Rectal smooth muscle tissue (tissue), 1 donor: ENCODE measurements around the gene SAMD5.

Source experiments
- H3K27ac ChIP-seq: one replicate; pipeline ENCODE4 v1.7.0; 2013; ENCODE audit warnings: low read depth, low read length, inconsistent platforms
- H3K27me3 ChIP-seq: one replicate; pipeline ENCODE4 v1.7.0; 2013; ENCODE audit warnings: low read length; ENCODE audit not compliant: control insufficient read depth, insufficient read depth
- H3K36me3 ChIP-seq: one replicate; pipeline ENCODE4 v1.7.0; 2013; ENCODE audit warnings: low read length; ENCODE audit not compliant: control insufficient read depth, insufficient read depth
- H3K4me1 ChIP-seq: one replicate; pipeline ENCODE4 v1.7.0; 2013; ENCODE audit warnings: low read length; ENCODE audit not compliant: control insufficient read depth, insufficient read depth
- H3K4me3 ChIP-seq: one replicate; pipeline ENCODE4 v1.7.0; 2013; ENCODE audit warnings: low read length
- H3K9ac ChIP-seq: one replicate; pipeline ENCODE4 v1.7.0; 2013; ENCODE audit warnings: low read length

The SAMD5 gene

DNA sequence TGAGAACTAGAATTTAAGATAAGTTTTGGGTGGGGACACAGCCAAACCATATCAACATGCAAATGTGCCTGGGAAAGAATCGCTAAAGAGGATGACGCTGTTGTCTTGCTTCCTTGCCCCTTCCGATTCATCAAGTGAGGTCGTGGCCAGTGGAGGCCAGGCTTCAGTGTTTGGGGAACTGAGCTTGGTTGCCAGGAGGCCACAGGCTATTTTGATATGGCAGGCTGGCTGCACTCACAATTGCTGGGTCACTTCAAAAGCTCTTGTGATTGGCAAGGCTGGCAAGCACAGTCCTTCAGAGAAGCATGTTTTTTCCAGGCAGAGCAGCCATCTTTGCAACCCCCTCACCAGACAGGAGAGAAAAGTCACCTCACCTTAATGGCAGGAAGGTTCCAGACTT is 45.8 kb downstream of the SAMD5 start:
- H3K4me1 ChIP-seq: no peaks in the 10 kb centered on the region
- H3K27ac ChIP-seq: no peak overlapping the region
- H3K27me3 ChIP-seq: no peaks in the 10 kb centered on the region
- no peak overlapping the region for H3K4me3 ChIP-seq
- H3K36me3 ChIP-seq: no peaks in the 10 kb centered on the region
- no peak overlapping the region for H3K9ac ChIP-seq

DNA sequence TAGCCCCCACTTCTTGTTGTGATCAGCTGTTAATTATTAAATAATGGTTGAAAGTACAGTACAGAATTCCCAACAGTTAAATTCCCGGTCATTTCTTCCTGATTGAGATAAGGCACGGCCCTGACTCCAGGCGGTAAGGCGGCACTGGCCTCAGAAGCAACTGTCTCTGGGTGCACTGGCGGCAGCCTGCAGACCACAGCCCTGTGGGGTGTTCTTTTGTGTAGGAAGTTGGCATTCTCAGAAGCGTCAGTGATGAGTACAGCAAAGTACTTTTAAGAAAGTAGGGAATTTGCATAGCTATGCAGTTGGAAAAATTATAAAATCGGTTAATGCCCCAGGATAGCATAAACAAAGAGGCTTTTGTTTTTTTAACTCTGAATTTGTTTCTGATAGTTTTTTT is 50.5 kb downstream of the SAMD5 start:
- H3K36me3 ChIP-seq: no peaks in the 10 kb centered on the region
- no peak overlapping the region for H3K27ac ChIP-seq
- no peaks in the 10 kb centered on the region for H3K4me1 ChIP-seq
- H3K9ac ChIP-seq: no peak overlapping the region
- H3K4me3 ChIP-seq: no peak overlapping the region
- no peaks in the 10 kb centered on the region for H3K27me3 ChIP-seq

DNA sequence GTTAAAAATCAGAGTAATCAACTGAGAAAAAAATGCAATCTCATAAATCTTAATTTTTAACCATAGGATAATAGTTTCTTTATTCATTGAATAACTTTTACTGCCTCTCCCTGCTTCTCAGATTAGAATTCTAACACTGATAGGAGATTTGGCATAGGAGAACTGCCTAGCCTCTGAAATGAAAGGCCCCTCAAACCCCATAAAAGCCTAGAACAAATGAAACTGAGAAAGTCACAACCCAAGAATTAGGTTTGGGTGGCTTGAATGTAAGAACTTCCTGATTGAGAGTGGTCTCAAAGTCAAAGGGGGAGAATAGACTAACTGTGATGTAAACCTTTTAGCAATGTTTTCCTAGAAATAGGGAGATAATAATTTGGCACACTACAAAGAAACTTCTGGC is 52.2 kb downstream of the SAMD5 start:
- H3K4me1 ChIP-seq: no peaks in the 10 kb centered on the region
- H3K27me3 ChIP-seq: no peaks in the 10 kb centered on the region
- H3K4me3 ChIP-seq: no peak overlapping the region
- no peak overlapping the region for H3K27ac ChIP-seq
- H3K36me3 ChIP-seq: no peaks in the 10 kb centered on the region
- no peak overlapping the region for H3K9ac ChIP-seq

DNA sequence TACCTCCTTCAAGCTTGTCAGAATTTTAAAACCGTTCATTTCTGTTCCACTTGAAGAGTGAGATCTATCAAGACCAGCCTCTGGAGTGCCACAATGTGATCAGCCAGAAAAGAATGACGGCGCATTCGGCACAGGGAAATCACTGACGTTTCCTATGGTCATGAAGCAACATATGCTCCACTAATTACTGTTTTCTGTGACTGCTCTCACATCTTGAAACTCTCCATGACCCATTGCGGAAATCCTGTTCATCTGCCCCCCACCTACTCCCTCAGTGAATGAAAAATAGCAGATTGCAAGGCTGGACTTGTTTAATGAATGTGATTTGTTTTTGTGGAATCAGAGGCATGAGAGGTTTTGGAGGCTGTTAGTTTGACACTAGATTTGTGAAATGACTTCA is 53.2 kb downstream of the SAMD5 start:
- no peak overlapping the region for H3K9ac ChIP-seq
- H3K27me3 ChIP-seq: no peaks in the 10 kb centered on the region
- H3K4me1 ChIP-seq: no peaks in the 10 kb centered on the region
- no peaks in the 10 kb centered on the region for H3K36me3 ChIP-seq
- no peak overlapping the region for H3K27ac ChIP-seq
- no peak overlapping the region for H3K4me3 ChIP-seq

DNA sequence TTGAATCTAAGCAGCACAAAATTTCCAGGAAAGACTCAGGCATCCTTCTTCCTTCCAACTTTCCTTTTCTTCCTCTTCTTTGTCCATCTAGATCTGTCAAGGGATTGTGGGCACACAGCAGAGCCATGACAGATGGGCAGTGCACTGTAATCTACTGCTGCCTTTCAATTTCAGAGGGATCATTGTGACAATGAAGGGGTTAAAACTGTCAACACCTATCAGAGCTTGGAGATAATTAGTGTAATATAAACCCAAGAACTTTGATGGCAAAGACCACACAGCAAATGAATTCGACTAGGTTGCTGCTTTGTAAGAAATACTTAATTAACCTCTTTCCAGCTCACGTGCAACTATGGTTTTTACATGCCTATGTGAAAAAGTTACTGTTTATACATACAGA is 55.0 kb downstream of the SAMD5 start:
- H3K36me3 ChIP-seq: no peaks in the 10 kb centered on the region
- H3K27ac ChIP-seq: no peak overlapping the region

DNA sequence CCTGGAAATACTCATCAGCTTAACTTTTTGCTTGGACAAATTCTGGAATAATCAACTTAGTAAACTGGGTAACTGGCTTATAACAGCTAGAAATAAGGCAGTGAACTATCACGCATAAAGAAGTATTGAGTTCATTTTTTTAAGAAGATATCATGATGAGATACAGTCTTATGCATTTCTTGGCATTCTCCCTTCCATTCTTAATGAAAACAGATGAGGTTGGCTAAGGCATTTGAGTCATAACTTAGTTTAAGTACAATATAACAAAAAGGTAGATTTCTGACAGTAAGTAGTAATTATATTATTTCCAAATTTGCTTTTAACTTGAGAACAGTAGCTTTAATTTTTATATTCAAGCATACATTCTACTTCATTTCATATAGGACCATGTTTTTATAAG is 56.1 kb downstream of the SAMD5 start:
- Histone ChIP-seq H3K4me1 (no peaks in the 10 kb centered on the region), H3K9ac (no peak overlapping the region), H3K36me3 (no peaks in the 10 kb centered on the region), H3K27me3 (no peaks in the 10 kb centered on the region), H3K27ac (no peak overlapping the region), H3K4me3 (no peak overlapping the region)

More for the DNA sequence above, 55.0 kb downstream of the SAMD5 start:
- H3K4me3 ChIP-seq: no peak overlapping the region
- H3K4me1 ChIP-seq: no peaks in the 10 kb centered on the region
- no peaks in the 10 kb centered on the region for H3K27me3 ChIP-seq
- H3K9ac ChIP-seq: no peak overlapping the region

DNA sequence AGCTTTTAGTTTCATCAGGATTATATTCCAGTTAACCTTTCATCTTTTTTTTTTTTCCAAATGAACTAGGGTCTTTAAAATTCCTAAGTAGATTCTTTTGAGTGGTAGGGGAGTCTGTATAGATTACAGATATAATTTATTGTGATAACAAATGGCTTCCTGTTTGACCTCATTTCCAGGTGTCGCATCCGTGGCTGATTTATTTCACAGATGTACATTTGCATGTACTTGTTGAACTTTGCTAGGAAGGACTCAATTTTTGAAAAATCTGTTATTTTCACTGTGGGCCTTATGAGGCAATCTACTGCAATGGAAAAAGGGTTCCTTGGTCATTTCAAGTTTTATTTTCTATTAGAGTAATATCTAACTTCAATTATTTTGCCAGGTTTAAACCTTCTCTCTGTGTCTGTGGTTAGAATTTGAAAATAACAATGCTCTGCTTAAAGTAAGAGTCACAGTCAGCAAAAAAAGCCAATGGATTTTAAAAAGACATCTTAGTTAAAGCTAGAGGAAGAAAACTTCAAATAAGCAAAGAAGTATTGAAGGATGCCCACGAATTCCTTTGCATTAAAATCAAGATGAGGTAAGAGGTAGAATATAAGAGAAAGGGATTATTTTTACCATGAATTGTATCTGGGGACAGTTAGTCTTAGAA is 57.9 kb downstream of the SAMD5 start:
- Histone ChIP-seq H3K4me1 (no peaks in the 10 kb centered on the region), H3K9ac (no peak overlapping the region), H3K27me3 (no peaks in the 10 kb centered on the region), H3K27ac (no peak overlapping the region), H3K4me3 (no peak overlapping the region), H3K36me3 (no peaks in the 10 kb centered on the region)

DNA sequence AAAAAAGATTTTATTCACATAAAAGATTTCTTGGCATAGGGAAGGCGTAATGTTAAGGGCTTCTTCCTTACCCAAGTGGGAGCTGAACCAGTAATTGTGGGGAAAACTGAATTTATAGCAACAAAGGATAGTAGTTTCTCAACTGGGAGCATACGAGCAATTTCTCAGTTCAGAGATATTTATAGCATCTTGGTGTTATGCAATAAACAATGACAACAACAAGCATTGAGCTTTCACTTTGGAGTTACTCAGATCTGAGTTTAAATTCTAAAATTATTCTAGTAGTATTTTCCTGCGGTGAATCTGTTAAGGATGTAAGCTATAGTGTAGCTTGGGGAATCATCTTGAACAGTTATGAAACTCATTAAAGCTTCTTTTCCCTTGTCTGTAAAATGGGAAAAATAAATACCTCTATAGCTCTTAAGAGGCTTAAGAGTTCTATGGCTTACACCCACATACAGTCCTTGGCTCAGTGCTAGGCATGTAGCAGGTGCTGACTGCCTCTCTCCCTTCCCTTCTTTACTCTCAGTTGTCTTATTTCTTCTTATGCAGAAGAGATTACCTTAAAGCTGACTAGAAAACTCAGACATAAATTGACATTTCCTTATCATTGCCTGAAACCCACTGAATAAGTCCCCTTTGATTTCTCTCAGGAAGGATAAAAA is 58.8 kb downstream of the SAMD5 start:
- no peaks in the 10 kb centered on the region for H3K27me3 ChIP-seq
- no peak overlapping the region for H3K4me3 ChIP-seq
- no peak overlapping the region for H3K9ac ChIP-seq
- no peaks in the 10 kb centered on the region for H3K4me1 ChIP-seq
- H3K27ac ChIP-seq: no peak overlapping the region
- no peaks in the 10 kb centered on the region for H3K36me3 ChIP-seq

DNA sequence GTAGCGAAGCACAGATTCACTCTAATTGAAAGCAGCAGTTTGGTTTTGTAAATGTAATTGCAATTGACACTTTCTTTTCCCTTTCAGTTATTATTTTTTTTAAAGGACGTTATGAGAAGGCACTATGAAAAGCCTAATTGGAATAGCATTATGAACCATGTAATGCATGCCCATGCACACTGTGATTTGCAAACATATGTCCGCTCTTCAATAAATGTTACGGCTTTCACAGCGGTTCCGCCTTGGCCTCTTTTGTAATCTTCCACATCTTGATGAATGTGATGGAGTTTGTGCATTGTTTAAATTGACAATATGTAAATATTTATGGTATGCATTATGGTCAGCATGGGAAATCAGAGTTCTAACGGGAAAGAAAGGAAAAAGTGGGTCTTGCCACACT is 61.3 kb downstream of the SAMD5 start:
- Histone ChIP-seq H3K4me1 (no peaks in the 10 kb centered on the region), H3K4me3 (no peak overlapping the region), H3K27me3 (no peaks in the 10 kb centered on the region), H3K27ac (no peak overlapping the region), H3K9ac (no peak overlapping the region), H3K36me3 (no peaks in the 10 kb centered on the region)

DNA sequence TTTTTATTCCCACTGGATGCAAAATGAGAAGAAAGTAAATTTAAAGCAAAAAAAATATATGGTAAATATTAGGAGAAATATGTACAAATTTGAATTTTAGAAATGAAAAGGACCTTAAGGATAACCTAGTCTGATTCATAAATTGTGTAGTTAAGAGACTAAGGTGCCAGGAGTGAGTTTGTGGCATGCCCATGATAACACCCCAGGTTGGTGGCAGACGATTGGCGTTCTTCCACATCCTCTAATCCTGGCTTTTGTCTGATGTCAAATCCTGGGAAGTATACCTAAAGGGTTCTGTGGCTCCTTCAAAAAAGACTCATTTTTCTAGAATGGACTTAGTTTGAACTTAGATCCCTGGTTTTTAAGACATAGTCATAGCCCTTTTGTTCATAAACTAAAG is 62.2 kb downstream of the SAMD5 start:
- H3K9ac ChIP-seq: no peak overlapping the region
- no peak overlapping the region for H3K4me3 ChIP-seq
- no peaks in the 10 kb centered on the region for H3K27me3 ChIP-seq
- no peak overlapping the region for H3K27ac ChIP-seq
- no peaks in the 10 kb centered on the region for H3K4me1 ChIP-seq
- H3K36me3 ChIP-seq: no peaks in the 10 kb centered on the region

DNA sequence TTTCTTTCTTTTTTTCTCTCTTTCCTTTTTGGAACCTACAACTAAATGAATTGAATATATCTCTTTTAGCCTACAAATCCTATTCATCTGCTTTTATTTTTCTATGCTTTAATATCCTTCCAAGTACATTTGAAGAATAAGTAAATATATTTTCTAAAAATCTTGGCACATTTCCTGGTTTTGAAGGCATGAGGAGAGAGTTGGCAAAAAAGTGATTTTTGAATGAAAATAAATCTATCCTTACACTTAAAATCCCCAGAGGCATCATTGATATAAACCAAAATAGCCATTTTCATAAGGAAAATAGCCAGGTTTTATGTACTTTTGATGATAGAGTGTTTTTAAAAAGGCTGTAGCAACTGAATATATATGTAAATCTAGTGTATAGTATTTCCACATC is 69.0 kb downstream of the SAMD5 start:
- Histone ChIP-seq H3K4me3 (no peak overlapping the region), H3K36me3 (no peaks in the 10 kb centered on the region), H3K27me3 (no peaks in the 10 kb centered on the region)

DNA sequence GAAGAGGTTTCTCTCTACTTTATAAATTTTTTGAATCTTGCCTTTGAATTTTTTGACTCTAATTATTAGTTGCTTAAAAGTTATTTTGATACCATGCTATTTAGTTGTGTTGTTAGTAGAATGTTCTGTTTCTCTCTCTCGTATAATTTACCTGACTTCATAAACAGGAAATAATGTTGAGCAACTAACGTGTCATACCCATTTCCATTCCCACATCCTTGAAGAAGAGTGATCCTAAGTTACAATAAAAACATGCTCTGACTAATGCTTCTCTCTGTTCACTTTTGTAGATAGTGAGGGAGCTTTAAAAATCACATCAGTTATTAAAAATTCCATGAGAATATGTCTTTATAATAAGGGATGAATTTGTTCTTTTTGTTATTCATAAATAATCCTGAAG is 69.7 kb downstream of the SAMD5 start:
- H3K4me1 ChIP-seq: no peaks in the 10 kb centered on the region
- H3K27ac ChIP-seq: no peak overlapping the region
- H3K4me3 ChIP-seq: no peak overlapping the region
- H3K27me3 ChIP-seq: no peaks in the 10 kb centered on the region
- H3K36me3 ChIP-seq: no peaks in the 10 kb centered on the region
- H3K9ac ChIP-seq: no peak overlapping the region

More for the DNA sequence above, 69.0 kb downstream of the SAMD5 start:
- H3K27ac ChIP-seq: no peak overlapping the region
- H3K9ac ChIP-seq: no peak overlapping the region
- H3K4me1 ChIP-seq: no peaks in the 10 kb centered on the region

DNA sequence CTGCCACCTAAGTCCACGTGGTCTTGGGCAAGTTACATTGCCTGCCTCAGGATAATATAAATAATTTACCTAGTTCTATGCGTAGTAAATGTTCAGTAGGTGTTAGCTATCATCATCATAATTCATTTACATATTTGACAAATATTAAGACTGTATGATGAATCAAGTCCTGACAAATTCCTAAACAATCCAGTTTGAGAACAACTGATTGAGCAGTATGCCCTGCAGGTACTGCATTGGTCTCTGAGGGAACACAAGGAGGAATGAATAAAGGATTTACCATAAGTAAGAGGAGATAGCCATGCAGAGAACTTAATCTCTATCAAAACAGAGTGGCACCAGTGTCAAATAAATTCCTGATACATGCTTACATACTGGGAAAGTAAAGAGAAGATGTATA is 70.4 kb downstream of the SAMD5 start:
- Histone ChIP-seq H3K9ac (no peak overlapping the region), H3K36me3 (no peaks in the 10 kb centered on the region), H3K4me1 (no peaks in the 10 kb centered on the region), H3K27ac (no peak overlapping the region), H3K4me3 (no peak overlapping the region), H3K27me3 (no peaks in the 10 kb centered on the region)
